ENCODE data around the gene BET1. TPM values are rescaled to one million over a fixed set of nuclear protein-coding genes. Genes with fewer than 3 reads are reported as not detected.

The BET1 gene
- total and polyA plus RNA-seq, 9 of the 15 experiments (the other 6 are each of a cell fraction or from before 2014, with no cell fraction given) = 15.8 to 190 (median 37.8) TPM

- TF ChIP-seq THAP7 (CRISPR knock-in tag; IDR thresholded peaks at IDR 0.05) = no peak
- TF ChIP-seq CREBBP (IDR thresholded peaks at IDR 0.05; ENCODE audit: low read depth, low read length) = no peak
- TF ChIP-seq CHD7 (IDR thresholded peaks at IDR 0.05; ENCODE audit: low read depth, low read length) = no peak
- peak; percentile 28; the same call in 1 of the 2 replicates for TF ChIP-seq NFIC (IDR thresholded peaks at IDR 0.05)
- TF ChIP-seq MYBL2 (IDR thresholded peaks at IDR 0.05; ENCODE audit: low read depth) = no peak
- no peak for TF ChIP-seq MYBL2 (CRISPR knock-in tag; IDR thresholded peaks at IDR 0.05; ENCODE audit: borderline replicate concordance)
- TF ChIP-seq ZBTB26 (CRISPR knock-in tag; IDR thresholded peaks at IDR 0.05) = no peak
- TF ChIP-seq DDX20 (tag; IDR thresholded peaks at IDR 0.05; ENCODE audit: low read depth) = no peak
- no peak for TF ChIP-seq ADNP (tag; IDR thresholded peaks at IDR 0.05)
- no peak for TF ChIP-seq ZNF584 (CRISPR knock-in tag; IDR thresholded peaks at IDR 0.05; ENCODE audit: low read depth)
These were observed at the start of gene BET1 (continued) for GRCh38 chr7:94004024-94004951.
